Thyroid gland (tissue), 4 donors: Measurements from ENCODE around the gene AFF2. TPM values are rescaled to one million over a fixed set of nuclear protein-coding genes. Genes with fewer than 3 reads are reported as not detected.

Source experiments
- DNase-seq, 2 donors: peaks; one replicate each; pipeline ENCODE4 v3.0.0-alpha.2; 2019
- H3K27ac ChIP-seq, 3 donors: fragments of 200-600 bp; sonication (generic); 1 replicate in 2 of 3; 2 replicates in 1 of 3; pipeline ENCODE4 v1.5.1; 2016 to 2019; ENCODE audit warnings: mild to moderate bottlenecking in 1 of 3, moderate library complexity in 1 of 3
- H3K27me3 ChIP-seq: fragments of 200-600 bp; sonication (generic); one replicate; pipeline ENCODE4 v1.5.1; 2019
- H3K36me3 ChIP-seq, 2 donors: fragments of 200-600 bp; sonication (generic); one replicate each; pipeline ENCODE4 v1.5.1; 2016 to 2019
- H3K4me1 ChIP-seq, 2 donors: fragments of 200-600 bp; sonication (generic); one replicate each; pipeline ENCODE4 v1.5.1; 2017 to 2019
- H3K4me3 ChIP-seq, 3 donors: fragments of 200-600 bp; sonication (generic); replicated peaks in 1 of 3; 1 replicate in 2 of 3; 2 replicates in 1 of 3; pipeline ENCODE4 v1.5.1; 2016; ENCODE audit warnings: mild to moderate bottlenecking in 1 of 3
- H3K9me3 ChIP-seq: fragments of 200-600 bp; sonication (generic); one replicate; pipeline ENCODE4 v1.5.1; 2017
- POLR2A ChIP-seq, 2 donors: fragments of 450-650 bp; IDR thresholded peaks; one replicate each; pipeline ENCODE4 v1.6.1; 2017; ENCODE audit warnings: antibody characterized with exemption in 2 of 2, mild to moderate bottlenecking in 2 of 2, moderate library complexity in 1 of 2
- WGBS, 2 donors: methylation state at CpG; one replicate each; pipeline ENCODE4 v1.1.5; 2017; 5-methylcytosine and 5-hydroxymethylcytosine counted together
- intact Hi-C: fragments of 100-400 bp; cut with DNase I; formaldehyde crosslinking; loops from one replicate; pipeline ENCODE4 v1.15.1; 2023
- total RNA-seq, 4 donors: library from RNA; depleted of rRNA; stranded (reverse); fragments of >200 nt; gene quantifications; one replicate each; pipeline ENCODE4 v1.2.3, GENCODE V29; 2016
- TF ChIP-seq, protein P1 (sequence below), 6 experiments: fragments of 200-600 bp in 3 of 6; fragments of 450-650 bp in 3 of 6; sonication (generic) in 3 of 6; IDR thresholded peaks; one replicate each; pipeline ENCODE4 v1.5.1; 2016 to 2019; ENCODE audit warnings: antibody characterized with exemption in 6 of 6, mild to moderate bottlenecking in 2 of 6, inconsistent platforms in 1 of 6, moderate library complexity in 1 of 6

The AFF2 gene
- total RNA-seq, 4 donors from 2014 or later, result 3.7 to 6.5 (median 4.4) TPM

GRCh38 chrX:148885203-148885602 lies 384.8 kb downstream of the AFF2 start:
- H3K4me1 ChIP-seq, result no peaks in the 10 kb centered on the region
- no peaks in the 10 kb centered on the region for H3K27me3 ChIP-seq
- intact Hi-C loops, result no loop called here
- no peaks in the 10 kb centered on the region for H3K36me3 ChIP-seq
- 65 to 100% methylated on average over 2 of the region's 3 CpGs for WGBS, 2 donors
- no peak for DNase-seq
- no peak overlapping the region for H3K27ac ChIP-seq
- no peak overlapping the region for H3K4me3 ChIP-seq
- TF ChIP-seq POLR2A (IDR thresholded peaks at IDR 0.05), result no peak
- TF ChIP-seq, protein P1, sequence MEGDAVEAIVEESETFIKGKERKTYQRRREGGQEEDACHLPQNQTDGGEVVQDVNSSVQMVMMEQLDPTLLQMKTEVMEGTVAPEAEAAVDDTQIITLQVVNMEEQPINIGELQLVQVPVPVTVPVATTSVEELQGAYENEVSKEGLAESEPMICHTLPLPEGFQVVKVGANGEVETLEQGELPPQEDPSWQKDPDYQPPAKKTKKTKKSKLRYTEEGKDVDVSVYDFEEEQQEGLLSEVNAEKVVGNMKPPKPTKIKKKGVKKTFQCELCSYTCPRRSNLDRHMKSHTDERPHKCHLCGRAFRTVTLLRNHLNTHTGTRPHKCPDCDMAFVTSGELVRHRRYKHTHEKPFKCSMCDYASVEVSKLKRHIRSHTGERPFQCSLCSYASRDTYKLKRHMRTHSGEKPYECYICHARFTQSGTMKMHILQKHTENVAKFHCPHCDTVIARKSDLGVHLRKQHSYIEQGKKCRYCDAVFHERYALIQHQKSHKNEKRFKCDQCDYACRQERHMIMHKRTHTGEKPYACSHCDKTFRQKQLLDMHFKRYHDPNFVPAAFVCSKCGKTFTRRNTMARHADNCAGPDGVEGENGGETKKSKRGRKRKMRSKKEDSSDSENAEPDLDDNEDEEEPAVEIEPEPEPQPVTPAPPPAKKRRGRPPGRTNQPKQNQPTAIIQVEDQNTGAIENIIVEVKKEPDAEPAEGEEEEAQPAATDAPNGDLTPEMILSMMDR (IDR thresholded peaks at IDR 0.05), result no peak
- no peaks in the 10 kb centered on the region for H3K9me3 ChIP-seq

DNA sequence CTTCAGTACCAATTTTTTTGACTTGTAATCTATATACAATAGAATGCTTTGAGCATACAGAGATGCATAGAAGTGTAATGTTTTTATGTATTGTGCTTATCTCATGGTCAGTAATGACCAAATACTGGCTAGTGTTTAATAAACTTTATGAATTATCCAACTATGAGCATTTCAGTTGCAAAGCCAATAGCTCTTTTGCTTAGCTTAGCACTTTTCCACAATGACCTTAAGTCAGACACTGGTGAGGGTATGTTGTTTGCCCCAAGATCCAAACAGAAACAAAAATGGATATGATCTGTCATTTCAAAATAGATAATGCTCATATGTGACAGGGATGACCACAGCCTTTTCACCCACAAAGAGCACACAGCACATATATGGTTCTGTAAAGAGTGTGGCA lies 393.0 kb downstream of the AFF2 start:
- no peaks in the 10 kb centered on the region for H3K36me3 ChIP-seq
- DNase-seq, result no peak
- TF ChIP-seq, protein P1 (IDR thresholded peaks at IDR 0.05), result no peak
- intact Hi-C loops, result no loop called here
- no peaks in the 10 kb centered on the region for H3K4me1 ChIP-seq
- no peak overlapping the region for H3K4me3 ChIP-seq
- H3K9me3 ChIP-seq, result no peaks in the 10 kb centered on the region
- no peaks in the 10 kb centered on the region for H3K27me3 ChIP-seq
- H3K27ac ChIP-seq, result no peak overlapping the region

GRCh38 chrX:148902581-148902980 lies 402.2 kb downstream of the AFF2 start:
- no peak for TF ChIP-seq POLR2A (IDR thresholded peaks at IDR 0.05)
- TF ChIP-seq, protein P1 (IDR thresholded peaks at IDR 0.05), result no peak
- Histone ChIP-seq H3K4me3 (no peak overlapping the region), H3K4me1 (no peaks in the 10 kb centered on the region), H3K36me3 (no peaks in the 10 kb centered on the region), H3K9me3 (no peaks in the 10 kb centered on the region), H3K27ac (no peak overlapping the region), H3K27me3 (no peaks in the 10 kb centered on the region)
- DNase-seq, result no peak
- intact Hi-C loops, result no loop called here

DNA sequence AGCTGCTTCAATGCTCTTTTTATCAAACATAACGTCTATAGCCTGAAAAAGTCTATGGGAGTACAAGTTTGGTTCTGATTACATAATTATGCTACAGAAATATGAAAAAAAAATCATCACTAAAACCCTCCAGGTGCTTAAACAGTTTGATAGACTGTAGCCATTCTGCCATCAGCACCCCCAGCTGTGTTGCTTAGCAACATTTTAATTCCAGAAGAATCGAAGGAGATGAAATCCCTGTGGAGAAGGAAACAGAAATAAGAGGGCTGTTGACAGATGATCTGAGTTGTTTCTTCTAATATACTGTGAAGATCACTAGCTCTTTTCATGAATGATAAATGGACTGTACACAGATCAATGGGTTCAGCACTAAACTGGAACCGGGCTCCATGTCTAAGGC lies 402.8 kb downstream of the AFF2 start:
- Histone ChIP-seq H3K4me1 (no peaks in the 10 kb centered on the region), H3K27me3 (no peaks in the 10 kb centered on the region), H3K9me3 (no peaks in the 10 kb centered on the region), H3K36me3 (no peaks in the 10 kb centered on the region), H3K4me3 (no peak overlapping the region), H3K27ac (no peak overlapping the region)
- no peak for DNase-seq
- intact Hi-C loops, result no loop called here
- WGBS, 2 donors, result 84 to 88% methylated on average over 3 of the region's 3 CpGs
- no peak for TF ChIP-seq POLR2A (IDR thresholded peaks at IDR 0.05)
- TF ChIP-seq, protein P1 (IDR thresholded peaks at IDR 0.05), result no peak

DNA sequence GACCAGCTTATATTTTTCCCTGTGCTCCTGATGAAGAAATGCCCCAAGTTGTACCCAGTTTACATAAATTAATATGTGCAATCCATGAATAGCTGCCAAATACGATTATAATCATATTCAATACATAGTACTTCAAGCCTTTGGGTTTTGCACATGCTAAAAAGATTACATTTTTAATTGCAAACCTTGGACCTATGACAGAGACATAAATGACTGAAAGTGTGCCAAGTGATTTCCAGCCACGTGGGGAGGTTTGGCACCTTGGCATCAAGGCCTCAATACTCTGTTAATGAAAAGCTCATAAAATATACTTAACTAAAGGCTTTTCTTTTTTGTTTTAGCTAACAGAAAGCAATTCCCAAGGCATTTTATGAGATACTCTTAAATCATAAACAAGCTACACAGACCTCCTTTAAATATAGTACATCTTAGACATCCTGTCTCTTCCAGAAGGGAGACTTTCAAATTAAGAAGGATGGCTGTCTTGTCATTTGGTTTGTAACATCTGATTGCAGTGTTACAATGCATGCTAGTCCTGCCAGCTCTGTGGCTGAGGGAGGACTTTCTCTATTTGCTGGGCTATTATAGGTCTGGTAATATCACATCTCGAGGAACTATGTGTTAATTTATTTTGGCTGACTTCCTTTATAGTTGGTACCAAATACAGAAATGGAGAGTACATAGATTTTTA lies 404.1 kb downstream of the AFF2 start:
- DNase-seq, result no peak
- 64 to 79% methylated on average over 3 of the region's 3 CpGs for WGBS, 2 donors
- TF ChIP-seq POLR2A (IDR thresholded peaks at IDR 0.05), result no peak
- TF ChIP-seq, protein P1 (IDR thresholded peaks at IDR 0.05), result no peak
- Histone ChIP-seq H3K36me3 (no peaks in the 10 kb centered on the region), H3K27me3 (no peaks in the 10 kb centered on the region), H3K4me1 (no peaks in the 10 kb centered on the region), H3K27ac (no peak overlapping the region), H3K9me3 (no peaks in the 10 kb centered on the region), H3K4me3 (no peak overlapping the region)
- intact Hi-C loops, result no loop called here
